DMS 273 (cell line): Measurements from ENCODE around the gene HAND2.

Experiments
- DNase-seq: peaks from one replicate; lab custom pipeline; 2025; ENCODE audit not compliant: unreplicated experiment; lab: John Stamatoyannopoulos, UW

The HAND2 gene

DNA sequence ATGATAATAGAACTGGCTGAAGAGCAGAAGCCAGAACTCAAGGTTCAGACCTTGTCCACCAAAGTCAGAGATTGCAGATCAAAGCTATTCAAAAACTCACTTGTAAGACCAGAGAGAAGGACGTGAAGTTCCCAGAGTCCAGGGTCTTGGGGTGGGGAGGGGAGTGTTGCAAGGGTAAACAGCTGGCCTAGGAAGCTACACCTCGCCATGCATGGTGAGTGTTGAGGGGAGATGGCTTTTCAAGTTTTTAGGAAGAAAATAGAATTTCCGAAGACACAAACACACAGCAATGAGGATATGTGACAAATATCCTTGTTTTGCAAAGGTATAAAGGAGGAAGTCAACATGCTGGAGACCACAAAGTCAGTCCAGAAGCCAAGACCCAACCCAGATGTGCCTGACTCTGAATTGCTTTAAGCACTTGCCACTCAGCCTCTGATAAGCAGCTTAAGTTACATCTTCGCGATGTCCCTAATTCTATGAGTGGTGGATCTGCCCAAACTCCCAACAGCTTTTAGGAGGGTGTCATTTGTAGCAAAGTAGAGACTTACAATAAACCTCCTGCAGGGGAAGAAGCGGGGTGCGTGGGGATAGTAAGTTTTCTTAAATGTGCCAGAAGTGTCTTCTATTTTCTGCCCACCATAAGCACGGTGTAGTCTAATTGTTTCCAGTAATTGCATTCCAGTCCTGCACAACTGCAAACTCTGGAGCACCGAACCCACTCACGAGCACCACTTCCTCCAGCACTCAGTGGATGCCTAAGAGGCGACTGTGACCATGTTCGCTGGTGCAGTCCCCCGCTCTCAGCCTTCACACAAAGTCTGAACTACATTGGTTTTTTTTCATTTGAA, 26.5 kb downstream of the HAND2 start:
- DNase-seq, result no peak

DNA sequence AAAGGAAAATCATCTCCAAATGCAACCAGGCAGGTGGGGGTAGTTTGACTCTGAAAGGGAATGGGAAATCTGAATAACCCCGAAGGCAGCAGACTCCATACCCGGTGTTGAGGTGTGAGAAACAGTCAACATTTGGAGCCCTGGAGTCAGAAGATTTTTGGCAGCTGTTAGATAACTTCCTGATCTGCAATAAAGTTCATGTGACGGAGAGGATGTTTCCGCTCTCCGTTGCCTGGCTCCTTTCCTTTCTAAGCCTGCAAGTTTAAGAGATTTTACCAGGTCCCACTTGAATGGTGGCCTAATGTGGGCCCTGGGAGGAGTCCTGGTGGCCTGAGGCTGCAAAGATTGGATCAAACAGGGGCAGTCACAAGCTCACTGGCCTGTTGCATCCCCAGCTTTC, 27.7 kb downstream of the HAND2 start:
- no peak for DNase-seq

DNA sequence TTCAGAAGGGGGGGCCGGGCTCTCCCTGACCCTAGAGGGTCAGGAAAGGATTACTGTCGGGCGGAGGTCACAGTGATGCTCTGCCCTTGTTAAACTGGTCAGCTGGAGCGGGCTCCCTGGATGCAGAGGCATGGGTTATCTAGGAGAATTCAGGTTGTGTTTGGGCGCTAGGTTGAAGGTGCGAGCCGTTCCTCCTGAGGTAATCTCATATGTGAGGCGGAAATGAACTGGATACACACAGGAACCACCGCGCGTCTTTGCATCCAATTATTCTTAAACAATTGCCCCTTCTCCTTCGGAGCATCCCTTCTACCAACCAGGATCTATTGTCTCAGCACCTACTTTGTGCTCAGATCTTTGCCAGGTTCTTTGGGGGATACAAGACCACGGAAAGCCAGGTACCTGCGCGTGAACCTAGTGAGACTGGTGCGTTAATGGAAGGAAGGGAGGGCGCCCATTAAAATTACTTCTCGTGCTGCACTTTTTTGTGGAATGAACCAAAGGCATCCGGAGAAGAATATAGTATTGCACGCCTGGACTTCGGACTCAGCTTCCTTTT, 28.4 kb downstream of the HAND2 start:
- no peak for DNase-seq

DNA sequence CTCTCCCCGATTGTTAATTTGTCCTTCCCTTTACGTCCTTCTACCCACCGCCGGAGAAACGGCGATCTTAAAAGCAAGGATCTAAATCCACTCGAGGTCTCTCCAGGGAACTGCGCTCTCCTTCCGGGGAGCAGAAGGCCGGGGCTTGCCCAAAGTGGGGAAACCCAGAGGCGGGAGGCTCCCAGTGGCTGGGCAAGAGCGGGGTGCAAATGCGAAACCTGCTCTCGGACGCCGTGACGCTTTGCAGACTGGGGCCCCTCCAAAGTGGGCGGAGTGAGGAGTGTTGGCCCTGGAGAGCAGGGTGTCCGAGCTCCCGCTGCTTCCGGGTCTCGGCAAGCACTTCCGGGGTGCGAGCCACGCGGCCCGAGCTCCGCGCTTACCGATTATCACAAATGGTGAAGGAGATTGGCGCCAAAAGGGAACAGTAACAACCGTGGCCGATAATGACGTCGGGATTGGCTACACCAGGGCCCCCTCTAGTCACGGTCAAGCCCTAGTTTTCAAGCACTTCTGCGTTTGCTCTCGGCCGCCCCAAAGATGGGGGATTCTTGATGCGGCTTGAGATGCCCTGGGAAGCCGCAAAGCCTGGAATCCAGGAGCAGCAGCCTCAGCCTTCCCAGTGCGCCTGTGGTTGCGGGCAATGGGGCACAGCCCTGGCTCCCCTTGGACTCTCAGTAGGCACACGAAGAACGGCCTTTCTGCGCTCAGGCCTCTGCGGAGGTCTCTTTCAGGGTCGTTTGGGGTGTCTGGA, 29.0 kb downstream of the HAND2 start:
- DNase-seq, result no peak

DNA sequence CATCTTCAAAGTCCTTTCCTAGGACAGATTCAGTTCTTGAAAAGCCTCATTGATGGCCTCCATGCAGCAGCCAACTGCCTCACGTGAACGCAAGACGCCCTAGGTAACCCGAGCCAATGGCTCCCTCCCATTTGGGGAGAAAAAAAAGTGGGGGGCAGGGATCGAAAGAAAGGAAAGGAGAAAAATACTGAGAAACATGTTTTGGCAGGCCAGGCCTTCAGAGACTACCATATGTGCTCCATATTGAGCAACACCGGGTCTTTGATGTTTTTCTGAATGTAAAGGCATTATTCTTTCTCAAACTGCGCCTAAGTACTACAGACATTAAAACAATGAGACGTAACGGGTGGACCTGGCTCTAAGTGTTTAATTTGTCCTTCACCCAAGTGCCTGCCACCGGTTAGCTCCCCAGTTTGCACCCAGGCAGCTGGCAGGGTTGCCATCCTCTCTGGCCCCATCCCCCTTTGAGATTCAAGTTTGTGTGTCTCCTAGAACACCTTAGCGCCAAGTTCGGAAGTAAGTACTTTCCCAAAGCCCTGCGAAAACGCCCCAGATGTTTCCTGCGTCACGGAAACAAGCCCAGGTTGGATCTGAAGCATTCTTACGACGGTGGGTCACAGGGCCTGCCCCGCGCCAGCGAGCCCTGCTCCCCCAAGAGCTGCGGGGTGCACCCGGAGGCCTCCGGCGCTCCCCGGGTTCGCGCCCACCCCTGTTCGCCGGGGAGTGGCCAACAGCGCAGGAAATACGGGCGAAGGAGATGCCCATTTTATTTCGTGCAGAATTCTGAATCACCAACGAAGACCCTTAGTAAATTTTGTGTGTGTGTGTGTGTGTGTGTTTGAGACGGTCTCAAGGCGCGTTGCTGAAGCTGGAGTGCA, 30.1 kb downstream of the HAND2 start:
- peak; percentile 81 for DNase-seq

DNA sequence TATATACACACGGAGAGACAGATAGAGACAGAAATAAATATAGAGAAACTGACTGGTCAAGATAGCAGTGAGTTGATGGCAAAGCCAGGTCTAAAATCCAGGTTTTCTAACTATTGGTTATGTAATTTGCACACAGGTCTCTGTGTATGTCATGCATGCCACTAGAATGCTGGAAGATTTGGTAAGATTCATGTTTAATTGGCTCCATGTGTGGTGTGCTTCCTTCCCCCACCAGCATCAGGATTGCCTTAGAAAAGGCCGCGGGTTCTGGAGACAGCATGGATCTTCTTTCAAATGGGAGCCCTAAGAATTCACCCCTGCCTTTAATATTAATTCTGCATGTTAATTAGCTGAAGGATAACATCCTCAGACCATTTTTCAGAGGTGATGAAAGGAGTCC, 31.3 kb downstream of the HAND2 start:
- no peak for DNase-seq

DNA sequence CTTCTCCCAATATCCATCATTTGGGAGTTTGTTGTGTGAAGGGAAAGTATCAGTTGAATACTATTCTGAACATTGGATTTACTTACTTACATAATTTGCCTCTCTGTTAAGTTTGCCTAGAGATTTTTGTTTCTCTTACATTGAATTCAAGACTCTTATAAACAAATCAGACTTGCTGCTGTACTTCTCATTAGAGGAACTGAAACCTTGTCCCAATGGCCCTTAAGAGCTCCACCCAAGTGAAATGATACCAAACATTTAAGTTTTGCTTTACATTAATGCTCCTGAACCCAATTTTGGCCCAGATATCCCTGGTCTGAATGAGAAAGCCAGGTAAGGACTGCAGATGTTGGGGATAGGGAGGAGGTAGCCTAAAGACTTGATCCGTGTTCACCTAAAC, 32.0 kb downstream of the HAND2 start:
- no peak for DNase-seq

DNA sequence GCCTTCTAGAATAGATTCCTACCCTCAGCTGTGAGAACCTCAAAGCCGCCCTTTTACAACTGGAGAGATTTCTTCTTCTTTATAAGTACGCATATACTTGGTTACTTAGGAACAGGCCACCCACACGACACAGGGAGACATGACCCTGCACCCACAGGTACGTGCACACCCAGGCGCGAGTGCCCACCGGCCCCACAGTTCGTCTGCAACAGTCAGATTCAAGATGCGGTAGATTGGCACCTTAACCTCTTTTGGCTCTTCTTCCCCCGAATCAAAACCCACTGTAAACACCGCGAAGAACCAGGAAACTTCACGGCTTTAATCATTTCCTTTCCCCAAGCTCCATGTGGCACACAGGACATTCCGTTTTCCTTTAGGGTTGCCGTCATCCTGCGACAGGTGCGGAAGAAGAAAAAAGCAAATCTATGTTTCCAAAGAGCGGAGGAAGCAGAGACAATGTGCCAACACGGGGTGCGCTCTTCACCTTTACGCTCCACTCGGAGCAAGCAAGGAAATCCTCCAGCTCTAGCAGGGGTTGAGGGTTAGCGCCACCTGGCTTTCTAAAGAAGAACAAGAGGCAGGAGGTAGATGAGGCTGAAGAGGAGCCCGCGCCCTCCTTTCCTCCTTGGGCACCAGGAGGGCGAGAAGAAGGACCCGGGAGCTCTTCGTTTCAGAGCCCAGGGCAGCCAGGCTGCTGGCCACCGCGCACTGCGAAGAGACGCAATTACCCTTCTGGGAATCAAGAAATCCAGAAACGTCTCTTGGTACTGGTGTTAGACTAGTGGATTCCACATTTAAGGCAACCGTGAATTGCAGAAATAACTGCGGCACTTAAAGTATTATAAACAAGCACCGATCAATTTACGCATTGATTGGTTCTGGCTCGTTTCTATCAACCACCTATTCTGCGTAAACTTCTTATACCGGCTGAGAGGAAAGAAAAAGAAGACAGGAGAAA, 35.7 kb downstream of the HAND2 start:
- DNase-seq, result peak; percentile 86

DNA sequence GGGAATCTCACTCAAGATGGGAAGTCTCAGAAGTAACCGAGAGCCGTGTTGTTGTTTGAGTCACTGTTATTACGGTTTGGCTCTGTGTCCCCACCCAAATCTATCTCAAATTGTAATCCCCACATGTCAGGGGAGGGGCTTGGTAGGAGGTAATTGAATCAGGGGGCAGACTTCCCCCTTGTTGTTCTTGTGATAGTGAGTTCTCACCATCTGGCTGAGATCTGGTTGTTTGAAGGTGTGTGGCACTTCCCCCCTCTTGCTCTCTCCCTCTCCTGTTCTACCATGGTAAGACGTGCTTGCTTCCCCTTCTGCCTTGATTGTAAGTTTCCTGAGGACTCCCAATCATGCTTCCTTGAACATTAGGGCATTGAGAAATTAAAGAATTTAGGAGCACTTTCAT, 37.0 kb downstream of the HAND2 start:
- peak; percentile 8 for DNase-seq

DNA sequence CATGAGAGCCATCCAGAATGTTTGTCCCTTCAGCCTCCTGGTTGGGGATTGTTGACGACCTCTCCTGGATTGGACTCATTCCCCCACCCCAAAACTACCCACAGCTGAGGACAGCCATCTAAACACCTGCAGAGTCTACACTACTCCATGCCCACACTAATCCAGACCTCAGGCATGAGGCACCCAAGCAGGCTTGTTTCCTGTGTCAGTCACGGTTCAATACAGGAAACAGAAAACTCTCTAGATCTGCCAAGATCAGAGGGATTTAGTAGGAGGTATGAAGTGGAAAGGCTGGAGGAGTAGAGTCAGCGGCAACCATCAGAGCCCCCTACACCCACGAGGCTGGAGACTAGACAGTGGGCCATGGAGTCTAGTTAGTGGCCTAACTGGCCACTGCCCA, 37.7 kb downstream of the HAND2 start:
- no peak for DNase-seq

DNA sequence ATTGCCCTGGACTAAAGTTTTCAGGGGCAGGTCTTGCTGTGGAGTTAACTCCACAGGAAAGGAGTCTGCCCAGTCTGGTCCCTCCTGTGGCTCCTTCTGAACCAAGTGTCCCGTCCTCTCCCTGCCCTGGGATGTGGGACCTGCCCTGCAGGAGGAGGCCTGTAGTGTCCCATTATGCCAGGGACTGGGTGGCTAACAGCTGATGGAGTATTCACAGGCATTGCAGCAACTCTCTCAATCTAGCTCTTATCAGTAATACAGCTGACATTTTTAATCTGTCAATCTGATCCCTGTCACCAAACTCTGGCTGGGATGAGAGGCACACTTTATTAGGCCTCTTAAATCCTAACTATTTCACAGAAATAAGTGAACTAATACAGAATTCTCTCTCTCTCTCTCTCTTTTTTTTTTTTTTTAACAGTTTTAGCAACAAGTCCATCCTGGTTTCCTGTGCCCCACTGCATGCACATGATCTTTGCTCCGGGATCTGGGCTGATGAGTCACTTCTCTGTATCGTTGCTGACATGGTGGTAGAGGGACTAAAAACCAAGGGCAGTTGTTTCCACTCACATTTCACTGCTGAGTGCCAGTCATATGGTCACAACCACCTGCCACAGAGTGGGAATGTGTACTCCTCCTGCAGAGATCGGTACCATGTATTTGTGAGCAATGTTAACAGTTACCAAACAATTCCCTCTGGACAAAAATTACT, 39.1 kb downstream of the HAND2 start:
- DNase-seq, result peak; percentile 26

DNA sequence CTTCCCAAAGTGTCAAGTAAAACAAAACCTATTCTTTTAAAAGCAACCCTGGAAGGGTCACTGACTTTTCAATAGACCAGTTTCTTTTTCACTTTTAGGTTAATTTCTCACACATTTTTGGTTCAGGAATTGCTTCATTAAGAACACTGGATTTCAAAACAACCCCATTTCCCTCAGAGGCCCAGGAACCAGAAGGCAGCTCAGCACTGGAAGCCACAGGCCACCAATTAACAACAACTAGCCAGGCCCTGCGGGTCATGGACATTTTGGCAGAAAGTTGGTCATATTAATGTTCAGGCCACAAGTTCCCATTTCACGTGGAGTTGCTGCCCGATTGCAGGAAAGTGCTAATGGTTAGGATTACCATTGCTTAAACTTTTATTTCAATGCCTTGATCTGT, 39.8 kb downstream of the HAND2 start:
- no peak for DNase-seq

DNA sequence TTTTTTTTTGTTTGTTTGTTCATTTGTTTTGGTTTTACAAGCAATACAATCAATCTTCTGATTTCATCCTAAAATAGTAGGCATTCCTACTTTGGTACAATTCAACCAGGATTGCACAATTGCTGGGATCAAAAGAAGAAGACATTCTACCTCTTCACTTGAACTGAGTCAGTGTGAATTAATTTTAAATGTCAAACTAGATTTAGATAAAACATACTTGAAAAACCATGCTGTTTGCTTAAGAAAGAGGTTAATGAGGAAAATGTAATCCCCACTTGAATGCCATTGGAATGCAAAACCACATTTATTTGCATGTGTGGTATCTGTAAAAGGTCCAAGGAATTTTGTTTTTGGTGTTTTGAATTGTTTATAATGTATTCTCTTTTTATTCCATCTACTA, 40.5 kb downstream of the HAND2 start:
- DNase-seq, result no peak

DNA sequence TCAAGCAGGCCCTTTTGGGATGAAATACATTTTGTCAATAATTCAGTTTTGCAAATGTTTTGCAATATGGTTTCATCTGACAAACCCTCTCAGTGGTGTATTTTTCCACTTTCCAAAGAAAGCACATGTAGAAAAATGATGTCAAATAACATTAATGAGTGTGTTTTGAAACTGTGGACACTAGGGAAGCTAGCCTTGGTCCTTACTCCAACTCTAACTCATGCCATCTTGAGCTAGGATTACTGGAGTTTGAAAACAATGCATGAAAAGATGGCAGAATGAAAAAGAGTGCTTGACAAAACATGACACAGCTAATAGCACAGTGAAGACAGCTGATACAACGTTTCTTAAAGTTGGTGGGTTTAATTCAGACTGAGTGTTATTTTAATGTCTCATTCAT, 41.4 kb downstream of the HAND2 start:
- DNase-seq, result no peak

DNA sequence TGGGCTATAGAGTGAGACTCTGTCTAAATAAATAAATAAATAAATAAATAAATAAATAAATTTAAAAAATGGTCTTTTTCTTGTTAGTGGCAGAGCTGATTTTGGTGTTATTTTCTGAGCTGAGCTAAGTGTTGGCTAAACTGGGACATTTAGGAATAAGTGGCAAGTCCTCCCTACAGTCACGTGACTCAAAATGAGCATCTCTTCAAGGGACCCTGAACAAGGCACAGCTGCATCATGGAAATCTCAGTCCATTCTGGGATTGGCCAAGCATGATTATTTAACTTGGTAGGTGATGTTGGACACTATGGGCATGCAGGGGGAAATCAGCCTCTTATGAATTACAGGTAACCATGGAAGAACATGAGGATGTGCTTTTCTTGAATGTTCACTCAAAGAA, 42.0 kb downstream of the HAND2 start:
- no peak for DNase-seq

DNA sequence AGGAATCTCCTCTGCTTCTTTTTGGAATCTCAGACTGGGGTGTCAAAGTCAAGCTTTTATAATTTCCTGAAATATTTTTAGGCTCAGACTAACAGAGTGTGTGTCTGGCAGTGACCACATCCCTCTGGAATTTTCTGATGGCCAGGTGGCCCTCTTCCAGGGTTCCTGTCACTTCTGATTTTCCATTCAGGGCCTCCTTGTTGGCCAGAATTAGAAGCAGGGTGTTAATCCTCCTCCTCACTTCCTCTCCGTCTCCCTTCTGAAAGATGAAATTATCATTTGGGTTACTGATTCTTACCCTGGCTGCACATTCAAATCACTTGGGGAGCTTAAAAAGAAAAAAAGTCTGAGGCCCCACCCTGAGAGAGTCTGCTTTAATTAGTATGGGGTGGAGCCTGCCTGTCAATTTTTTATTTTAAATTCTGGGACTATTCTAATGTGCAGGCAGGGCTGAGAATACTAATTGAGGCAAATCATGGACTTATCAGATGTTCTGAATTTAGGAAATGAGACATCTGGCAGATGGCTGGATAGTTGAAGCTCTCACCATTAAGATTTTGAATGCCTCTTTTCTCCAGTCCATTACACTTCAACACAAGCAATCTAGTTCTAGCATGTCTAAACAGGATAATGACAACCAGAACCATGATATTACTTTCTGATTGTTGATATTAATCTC, 43.2 kb downstream of the HAND2 start:
- DNase-seq, result peak; percentile 51

DNA sequence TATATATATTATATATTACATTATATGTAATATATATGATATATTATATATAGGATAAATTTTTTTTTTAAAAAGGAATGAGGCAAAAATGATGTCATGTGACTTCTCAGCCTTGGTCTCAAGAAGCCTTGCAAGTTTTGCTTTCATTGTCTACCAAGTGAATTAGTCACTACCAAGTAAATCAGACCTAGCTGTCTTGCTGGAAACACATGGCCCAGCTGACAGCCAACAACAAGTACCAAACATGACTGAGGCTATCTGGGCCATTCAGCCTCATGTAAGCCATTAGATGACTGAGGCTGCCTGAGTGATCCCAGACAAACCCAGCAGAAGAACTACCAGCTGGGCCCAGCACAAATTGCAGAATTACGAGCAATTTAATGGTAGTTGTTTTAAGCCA, 44.9 kb downstream of the HAND2 start:
- DNase-seq, result peak; percentile 11

DNA sequence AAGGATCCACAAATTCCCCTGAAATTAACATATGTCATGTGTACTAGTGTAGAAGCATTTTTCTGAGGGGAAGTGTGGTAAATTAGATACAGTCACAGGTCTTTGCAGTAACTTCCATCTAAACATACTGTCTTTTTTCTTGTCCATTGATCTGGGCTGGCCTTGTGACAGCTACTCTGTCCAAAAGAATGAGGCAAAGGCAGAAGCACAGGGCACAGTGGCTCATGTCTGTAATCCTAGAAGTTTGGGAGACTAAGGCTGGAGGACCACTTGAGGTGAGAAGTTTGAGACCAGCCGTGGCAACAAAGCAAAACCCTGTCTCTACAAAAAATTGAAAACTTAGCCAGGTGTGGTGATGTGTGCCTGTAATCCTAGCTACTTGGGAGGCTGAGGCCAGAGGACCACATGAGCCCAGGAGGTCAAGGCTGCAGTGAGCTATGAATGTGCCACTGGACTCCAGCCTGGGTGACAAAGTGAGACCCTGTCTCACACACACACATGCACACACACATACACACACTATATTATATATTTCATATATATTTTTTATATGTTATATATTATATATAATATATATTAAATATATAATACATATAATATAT, 47.6 kb downstream of the HAND2 start:
- DNase-seq, result no peak

DNA sequence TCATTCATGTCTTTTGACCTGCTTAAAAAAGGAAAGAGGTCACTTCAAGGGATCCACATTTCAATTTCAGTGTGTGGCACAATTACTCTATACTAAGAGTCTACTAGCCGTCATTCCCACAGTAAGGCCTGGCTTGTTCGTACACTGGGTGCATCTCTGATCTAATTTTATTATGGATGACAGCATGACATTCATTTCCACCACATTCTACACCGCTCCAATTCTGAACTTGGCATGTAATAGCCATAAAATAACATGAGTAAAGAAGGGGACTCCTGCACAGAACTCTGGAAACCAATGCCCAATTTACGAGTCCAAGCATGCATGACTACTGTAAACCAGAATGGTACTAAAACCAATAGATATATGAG, 51.1 kb downstream of the HAND2 start:
- no peak for DNase-seq
